Peyer's patch (tissue), 4 donors: Measurements from ENCODE around the gene S1PR1.

Source experiments
- CTCF ChIP-seq, 6 experiments: fragments of 450-650 bp in 4 of 6; fragments of 200-600 bp in 2 of 6; sonication (generic) in 1 of 6; IDR thresholded peaks; one replicate each; pipeline ENCODE4 v1.5.1; 2017 to 2019; ENCODE audit warnings: antibody characterized with exemption in 6 of 6, mild to moderate bottlenecking in 3 of 6, moderate library complexity in 1 of 6
- POLR2A ChIP-seq, 2 donors: fragments of 450-650 bp; IDR thresholded peaks; one replicate each; pipeline ENCODE4 v1.5.1; 2017; ENCODE audit warnings: antibody characterized with exemption in 2 of 2, mild to moderate bottlenecking in 2 of 2, moderate library complexity in 2 of 2

- no peak for TF ChIP-seq CTCF (IDR thresholded peaks at IDR 0.05)
- TF ChIP-seq POLR2A (IDR thresholded peaks at IDR 0.05), result no peak
Observed at GRCh38 chr1:101247404-101248287, 10.8 kb downstream of the S1PR1 start.
